NT2/D1 (cell line): ENCODE data around the gene SDK1.

Experiments used
- SUZ12 ChIP-seq: IDR thresholded peaks from 2 replicates; pipeline ENCODE4 v1.6.1; 2011; ENCODE audit not compliant: insufficient read length, insufficient read depth; ENCODE audit errors: extremely low read depth
- YY1 ChIP-seq: IDR thresholded peaks from 2 replicates; pipeline ENCODE4 v1.6.1; 2011; ENCODE audit not compliant: insufficient read length, insufficient read depth
- ZNF274 ChIP-seq: IDR thresholded peaks from 2 replicates; pipeline ENCODE4 v1.6.1; 2011; ENCODE audit warnings: mild to moderate bottlenecking, low read depth, low read length

DNA sequence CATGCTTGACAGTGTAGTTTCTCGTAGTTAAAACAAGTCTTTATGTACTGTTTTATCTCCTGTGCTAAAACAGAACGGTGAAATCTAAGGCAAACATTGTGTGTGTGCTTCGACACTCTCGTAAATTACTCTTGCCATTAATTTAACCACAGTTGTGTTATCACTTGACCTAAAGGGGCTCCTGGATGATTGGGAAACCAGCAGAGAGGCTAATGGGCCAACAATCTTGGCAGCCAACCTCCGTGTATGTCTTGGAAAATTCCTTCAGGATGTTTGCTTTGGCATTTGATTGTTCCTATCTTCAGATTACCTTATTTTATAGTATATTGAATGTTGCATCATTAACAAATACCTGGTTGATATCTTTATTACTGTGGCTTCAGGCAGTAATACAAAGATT, 409.5 kb downstream of the SDK1 start:
- TF ChIP-seq ZNF274: no peak
- TF ChIP-seq SUZ12: no peak
- no peak for TF ChIP-seq YY1
